HG03060 (cell line): ENCODE data around the gene CUX1.
"Not testable (repeated sequence)": the region's sequence is repeated elsewhere in the genome, so short reads cannot be mapped to it uniquely, and the experiment has no call there.

Source experiments
- ATAC-seq: cut with Tn5 transposase; IDR thresholded peaks from one replicate; pipeline ENCODE4 v1.9.1; 2021; ENCODE audit warnings: low read depth, moderate number of reproducible peaks; ENCODE audit not compliant: unreplicated experiment

CUX1 gene

GRCh38 chr7:101823596-101823995 lies 6.2 kb downstream of the CUX1 start:
- ATAC-seq: no peak

- no peak for ATAC-seq
Observed at GRCh38 chr7:101824440-101824839, 7.0 kb downstream of the CUX1 start.

DNA sequence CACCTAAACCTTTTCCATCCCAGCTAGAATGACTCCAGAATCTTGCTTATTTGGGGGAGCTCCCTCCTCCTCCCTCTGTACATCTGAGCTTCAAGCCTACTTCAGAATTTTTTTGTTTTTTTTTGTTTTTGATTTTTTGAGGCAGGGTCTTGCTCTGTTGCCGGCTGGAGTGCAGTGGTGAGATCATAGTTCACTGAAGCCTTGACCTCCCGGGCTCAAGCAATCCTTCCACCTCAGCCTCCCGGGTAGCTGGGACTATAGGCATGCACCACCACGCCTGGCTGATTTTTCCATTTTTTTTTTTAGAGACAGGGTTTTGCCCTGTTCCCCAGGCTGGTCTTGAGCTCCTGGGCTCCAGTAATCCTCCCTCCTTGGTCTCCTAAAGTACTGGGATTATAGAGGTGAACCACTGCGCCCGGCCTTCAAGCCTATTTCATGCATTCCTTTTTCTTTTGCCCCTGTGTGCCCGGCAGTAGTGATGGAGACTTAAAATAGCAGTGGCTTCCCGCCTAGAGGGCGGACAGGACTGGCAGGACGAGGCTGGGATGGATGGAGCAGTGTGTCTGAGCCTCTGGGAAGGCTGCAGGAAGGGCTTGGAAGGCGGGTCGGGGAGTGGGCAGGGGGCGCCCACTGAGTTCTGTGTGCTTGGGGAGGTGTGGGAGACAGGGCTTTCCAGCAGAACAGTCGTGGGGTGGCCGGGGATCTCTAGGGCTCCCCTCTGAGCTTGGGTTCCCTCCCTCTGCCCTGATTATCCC lies 8.8 kb downstream of the CUX1 start:
- ATAC-seq: no peak

DNA sequence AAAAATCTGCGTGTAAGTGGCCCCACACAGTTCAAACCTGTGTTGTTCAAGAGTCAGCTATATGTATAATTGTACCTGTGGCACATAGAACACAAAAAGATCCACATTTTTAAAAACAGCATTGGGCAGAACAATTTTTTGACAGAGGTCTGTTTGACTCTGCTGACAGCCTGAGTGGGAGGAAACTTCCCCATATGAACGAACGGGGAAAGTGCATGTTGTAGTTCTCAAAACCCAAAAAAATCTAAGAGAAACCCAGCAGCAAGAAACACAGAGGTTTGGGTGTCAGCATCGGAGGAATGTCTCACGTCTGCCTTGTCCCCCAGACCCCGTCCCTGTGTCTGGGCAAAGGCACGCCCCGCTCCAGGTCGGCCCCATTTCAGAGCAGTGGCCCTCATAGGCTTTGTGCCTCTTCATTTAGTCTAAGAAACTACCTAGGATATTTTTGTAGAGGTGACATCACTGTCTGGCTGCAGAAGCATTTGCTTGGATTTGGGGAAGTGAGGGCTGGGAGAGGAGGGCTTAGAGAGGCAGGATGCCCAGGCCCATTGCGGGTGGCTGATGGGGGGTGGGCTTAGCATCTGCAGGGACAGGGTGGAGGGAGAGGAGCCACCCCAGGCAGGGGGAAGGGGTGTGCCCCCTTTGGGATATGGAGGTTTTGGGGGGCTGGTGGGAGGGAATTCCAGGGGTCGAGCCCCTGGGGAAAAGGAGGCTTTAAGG lies 11.0 kb downstream of the CUX1 start:
- ATAC-seq: no peak

- ATAC-seq: no peak
Observed at GRCh38 chr7:101829374-101829773, 11.9 kb downstream of the CUX1 start.

DNA sequence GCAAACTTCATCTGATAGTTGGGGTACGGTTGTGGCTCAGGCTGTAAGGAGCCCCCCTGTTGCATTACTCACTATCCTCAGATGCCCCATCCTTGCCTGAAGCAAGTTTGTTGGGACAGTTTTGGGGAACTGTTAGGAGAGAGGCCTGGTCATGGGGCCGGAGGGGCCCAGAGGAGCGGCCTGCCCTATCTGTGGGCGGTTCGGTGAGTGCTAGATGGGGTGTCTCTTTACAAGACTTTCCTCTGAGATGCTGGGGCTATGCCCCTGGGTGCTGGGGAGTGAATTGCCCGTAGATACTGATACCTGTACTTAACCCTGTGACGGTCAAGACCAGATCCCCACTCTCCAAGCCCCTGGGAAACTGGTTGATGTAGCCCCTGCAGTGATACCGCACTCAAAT lies 12.4 kb downstream of the CUX1 start:
- ATAC-seq: no peak

- not testable (repeated sequence) for ATAC-seq
Observed at GRCh38 chr7:101831396-101831795, 14.0 kb downstream of the CUX1 start.

GRCh38 chr7:101832205-101832631 lies 14.8 kb downstream of the CUX1 start:
- no peak for ATAC-seq

GRCh38 chr7:101832685-101833375 lies 15.4 kb downstream of the CUX1 start:
- no peak for ATAC-seq

GRCh38 chr7:101833799-101834198 lies 16.4 kb downstream of the CUX1 start:
- no peak for ATAC-seq

DNA sequence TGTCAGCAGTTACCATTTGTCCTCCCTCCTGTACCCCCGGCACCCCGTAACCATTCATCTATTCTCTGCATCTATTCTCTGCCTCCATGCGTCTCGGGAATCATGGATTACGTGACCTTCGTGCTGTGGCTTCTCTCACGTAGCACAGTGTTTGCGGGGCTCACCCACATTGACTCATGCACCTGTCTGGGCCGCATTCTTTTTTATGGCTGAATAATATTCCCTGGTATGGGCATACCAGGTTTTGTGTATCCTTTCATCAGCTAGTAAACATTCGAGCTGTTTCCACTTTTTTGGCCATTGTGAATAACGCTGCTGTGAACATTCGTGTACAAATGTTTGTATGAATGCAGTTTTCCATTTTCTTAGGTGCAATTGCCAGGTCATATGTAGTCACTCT lies 17.7 kb downstream of the CUX1 start:
- ATAC-seq: no peak

DNA sequence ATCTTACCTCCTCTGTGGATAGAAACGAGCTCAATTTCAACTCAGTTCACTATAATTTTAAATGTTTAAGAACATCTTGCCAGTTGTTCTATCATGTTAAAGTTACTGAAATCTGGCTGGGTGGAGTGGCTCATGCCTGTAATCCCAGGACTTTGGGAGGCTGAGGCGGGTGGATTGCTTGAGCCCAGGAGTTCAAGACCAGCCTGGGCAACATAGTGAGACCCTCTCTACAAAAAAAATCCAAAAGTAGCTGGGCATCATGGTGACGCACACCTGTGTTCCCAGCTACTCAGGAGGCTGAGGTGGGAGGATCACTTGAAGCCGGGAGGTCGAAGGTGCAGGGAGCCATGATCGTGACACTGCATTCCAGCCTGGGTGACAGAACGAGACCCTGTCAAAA lies 20.0 kb downstream of the CUX1 start:
- not testable (repeated sequence) for ATAC-seq

DNA sequence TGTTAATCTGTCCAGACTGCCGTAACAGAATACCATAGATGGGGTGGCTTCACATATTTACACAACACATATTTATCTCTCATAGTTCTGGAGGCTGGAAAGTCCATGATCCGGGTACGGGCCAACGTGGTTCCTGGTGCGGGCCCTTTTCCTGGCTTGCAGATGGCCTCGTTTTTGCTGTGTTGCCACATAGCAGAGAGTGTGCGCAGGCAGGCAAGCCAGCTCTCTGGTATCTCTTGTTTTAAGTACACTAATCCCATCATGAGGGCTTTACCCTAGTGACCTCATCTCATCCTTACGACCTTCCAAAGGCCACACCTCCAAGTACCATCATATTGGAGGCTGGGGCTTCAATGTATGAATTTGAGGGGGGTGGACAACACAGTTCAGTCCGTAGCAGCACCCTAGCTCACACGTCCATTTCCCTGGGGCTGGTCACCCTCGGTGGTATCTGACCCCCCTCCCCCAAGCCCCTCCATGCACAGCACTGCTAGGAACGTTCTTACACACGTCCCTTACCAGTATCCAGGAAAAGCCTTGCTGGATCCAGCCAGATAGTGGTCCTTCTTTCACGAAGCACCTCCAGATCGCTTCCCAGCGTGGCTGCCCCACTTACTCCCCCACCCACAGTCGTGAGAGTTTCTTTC lies 21.5 kb downstream of the CUX1 start:
- no peak for ATAC-seq

DNA sequence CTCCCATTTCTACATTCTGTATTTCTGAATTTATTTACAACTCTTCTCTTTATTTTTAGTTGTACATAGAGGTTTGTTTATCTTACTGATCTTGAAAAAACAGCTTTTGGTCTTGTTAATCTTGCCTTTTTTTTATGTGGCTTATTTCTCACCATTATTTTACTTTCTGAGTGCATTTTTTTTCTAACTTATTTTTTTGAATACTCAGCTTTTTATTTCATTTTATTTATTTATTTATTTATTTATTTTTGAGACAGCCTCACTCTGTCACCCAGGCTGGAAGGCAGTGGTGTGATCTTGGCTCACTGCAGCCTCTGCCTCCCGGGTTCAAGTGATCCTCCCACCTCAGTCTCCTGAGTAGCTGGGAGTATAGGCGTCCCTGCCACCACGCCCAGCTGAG lies 23.9 kb downstream of the CUX1 start:
- ATAC-seq: no peak

DNA sequence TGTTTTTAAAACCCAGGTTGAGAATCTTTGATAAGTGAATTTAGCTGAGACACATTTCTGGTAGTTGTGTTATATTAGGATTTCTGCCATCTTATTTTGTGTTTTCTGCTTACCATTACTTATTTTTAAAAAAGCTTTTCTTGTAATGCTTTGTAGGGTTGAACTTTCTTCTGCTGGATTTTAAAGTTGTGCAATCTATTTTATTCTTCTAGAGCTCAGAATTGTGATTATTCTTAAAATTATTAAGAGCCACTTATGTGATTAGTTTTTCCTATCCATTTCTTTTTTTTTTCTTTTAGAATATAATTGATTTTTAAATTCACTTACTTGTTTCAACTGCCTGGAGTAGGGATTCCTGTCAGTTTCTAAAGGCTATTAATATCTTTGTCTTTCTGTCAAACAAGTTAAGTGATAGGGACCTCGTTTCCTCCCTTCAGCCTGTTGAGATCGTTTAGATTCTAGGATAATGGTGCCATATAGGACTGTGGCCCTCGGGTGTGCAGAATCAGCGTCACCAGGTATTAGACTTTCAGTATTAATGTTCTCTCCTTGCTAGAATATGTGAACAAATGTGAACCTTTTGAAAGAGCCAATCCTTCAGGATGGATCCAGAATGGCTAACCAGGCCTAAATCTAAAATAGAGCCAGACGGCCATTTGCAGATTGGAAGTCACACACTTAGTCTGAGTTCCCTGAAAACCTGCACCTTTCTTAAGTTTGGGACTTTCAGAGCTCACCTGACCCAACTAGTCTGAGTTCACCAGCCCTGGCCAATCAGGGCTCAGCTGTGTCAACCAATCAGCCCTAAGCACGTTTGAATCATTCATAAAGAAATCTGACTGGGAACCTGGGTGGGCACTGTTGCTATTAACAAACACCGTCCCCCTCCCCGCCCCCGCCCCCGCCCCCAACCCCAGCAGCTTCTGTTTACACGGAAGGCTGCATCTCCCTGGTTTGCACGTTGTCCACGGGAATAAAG lies 26.2 kb downstream of the CUX1 start:
- no peak for ATAC-seq

GRCh38 chr7:101845974-101846373 lies 28.5 kb downstream of the CUX1 start:
- no peak for ATAC-seq

DNA sequence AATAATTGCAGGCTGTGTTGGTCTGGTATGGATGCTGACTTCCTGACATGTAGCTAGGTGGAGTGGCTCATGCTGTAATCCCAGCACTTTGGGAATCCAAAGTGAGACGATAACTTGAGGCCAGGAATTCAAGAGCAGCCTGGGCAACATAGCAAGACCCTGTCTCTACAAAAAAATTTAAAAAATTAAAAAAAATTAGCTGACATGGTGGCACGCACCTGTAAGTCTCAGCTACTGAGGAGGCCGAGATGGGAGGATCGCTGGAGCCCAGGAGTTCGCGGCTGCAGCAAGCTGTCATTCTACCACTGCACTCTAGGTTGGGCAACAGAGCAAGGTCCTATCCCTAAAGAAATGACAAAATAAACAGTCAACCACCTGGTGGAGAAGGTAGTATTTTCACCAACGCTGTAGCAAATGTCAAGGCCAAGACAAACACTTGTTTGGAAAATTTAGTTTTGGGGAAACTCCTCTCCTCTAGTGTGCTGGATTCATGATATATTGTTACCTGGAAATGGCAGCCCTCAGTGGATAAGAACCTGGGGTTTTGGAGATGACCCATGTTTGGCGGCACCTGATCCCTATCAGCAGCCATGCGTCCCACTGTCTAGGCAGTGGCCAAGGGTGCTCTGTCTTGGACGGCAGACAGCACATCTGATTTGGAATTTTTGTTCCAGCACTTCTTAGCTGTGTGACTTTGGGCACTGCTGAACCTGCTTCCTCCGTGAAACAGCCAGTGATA lies 29.5 kb downstream of the CUX1 start:
- no peak for ATAC-seq

DNA sequence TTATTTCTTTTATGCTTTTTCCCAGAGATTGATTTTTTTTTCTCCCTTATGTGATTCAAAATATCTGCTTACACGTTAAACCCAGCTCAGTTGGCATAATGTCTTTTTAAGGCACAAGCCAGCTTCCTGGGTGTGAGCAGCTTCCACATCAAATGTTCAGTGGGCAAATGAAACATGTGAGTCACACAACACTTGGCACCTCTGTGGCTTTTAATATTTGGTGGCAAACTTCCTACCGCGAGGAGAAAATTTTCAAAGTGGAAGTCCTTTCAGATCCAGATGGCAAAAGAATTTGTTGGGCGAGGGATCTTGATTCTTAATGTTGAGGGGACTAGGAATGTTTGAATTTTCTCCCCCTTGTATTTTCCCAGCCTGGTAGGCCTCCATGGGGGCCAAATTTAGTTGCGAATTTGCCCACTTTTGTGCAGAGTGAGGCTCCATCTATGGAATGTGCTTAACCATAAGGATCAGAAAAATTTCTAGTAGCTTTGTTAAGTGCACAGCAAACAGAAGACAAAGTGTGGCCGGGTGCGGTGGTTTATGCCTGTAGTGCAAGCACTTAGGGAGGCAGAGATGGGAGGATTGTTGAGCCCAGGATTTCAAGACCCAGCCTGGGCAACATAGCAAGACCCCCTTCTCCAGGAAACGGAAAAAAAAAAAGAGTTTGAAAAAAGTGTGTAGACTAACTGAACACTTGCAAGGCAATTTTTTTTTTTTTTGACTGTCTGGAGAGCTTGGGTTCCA lies 31.0 kb downstream of the CUX1 start:
- no peak for ATAC-seq
